CD14-positive monocyte (primary cell): ENCODE results near the gene ANKRD37. TPM values are rescaled to one million over a fixed set of nuclear protein-coding genes. Genes with fewer than 3 reads are reported as not detected.

ENCODE experiments used
- DNase-seq, 3 donors: peaks; one replicate each; pipeline ENCODE4 v3.0.0-alpha.2; 2011 to 2022
- H2AFZ ChIP-seq: 2 replicates; pipeline ENCODE4 v1.6.0; 2012; ENCODE audit warnings: mild to moderate bottlenecking, low read depth, low read length, inconsistent platforms; ENCODE audit not compliant: insufficient read depth, poor library complexity, severe bottlenecking
- H3K27ac ChIP-seq, 2 donors: 1 replicate in 1 of 2; 2 replicates in 1 of 2; pipeline ENCODE4 v1.5.1; 2012 to 2013; ENCODE audit warnings: low read length in 2 of 2, control low read depth in 1 of 2, inconsistent platforms in 1 of 2, low read depth in 1 of 2, mild to moderate bottlenecking in 1 of 2
- H3K27me3 ChIP-seq, 2 donors: one replicate each; pipeline versions ENCODE4 v1.6.0 to v1.6.1; 2011 to 2013; ENCODE audit warnings: low read length in 2 of 2; ENCODE audit not compliant: control insufficient read depth in 2 of 2, insufficient read depth in 2 of 2
- H3K36me3 ChIP-seq, 2 donors: replicated peaks in 1 of 2; 1 replicate in 1 of 2; 2 replicates in 1 of 2; pipeline versions ENCODE4 v1.5.1 to v1.6.1; 2012 to 2013; ENCODE audit warnings: low read length in 2 of 2, control low read depth in 1 of 2, inconsistent platforms in 1 of 2, mild to moderate bottlenecking in 1 of 2; ENCODE audit not compliant: insufficient read depth in 2 of 2, control insufficient read depth in 1 of 2
- H3K4me1 ChIP-seq, 2 donors: 1 replicate in 1 of 2; 2 replicates in 1 of 2; pipeline versions ENCODE4 v1.5.1 to v1.6.1; 2012 to 2013; ENCODE audit warnings: low read length in 2 of 2, control low read depth in 1 of 2, inconsistent platforms in 1 of 2, mild to moderate bottlenecking in 1 of 2, moderate library complexity in 1 of 2; ENCODE audit not compliant: insufficient read depth in 2 of 2, control insufficient read depth in 1 of 2
- H3K4me2 ChIP-seq: replicated peaks from 2 replicates; pipeline ENCODE3; 2012; ENCODE audit warnings: low read length, moderate library complexity, mild to moderate bottlenecking; ENCODE audit not compliant: poor library complexity, severe bottlenecking; ENCODE audit errors: extremely low read depth
- H3K4me3 ChIP-seq, 3 experiments: fragments of 200-600 bp in 1 of 3; sonication (generic) in 1 of 3; replicated peaks in 1 of 3; 1 replicate in 2 of 3; 2 replicates in 1 of 3; pipeline ENCODE4 v1.5.1; 2011 to 2013; ENCODE audit warnings: low read length in 3 of 3, mild to moderate bottlenecking in 3 of 3, control low read depth in 2 of 3, low read depth in 2 of 3, inconsistent platforms in 1 of 3, moderate library complexity in 1 of 3
- H3K79me2 ChIP-seq: 2 replicates; pipeline ENCODE4 v1.6.0; 2012; ENCODE audit warnings: mild to moderate bottlenecking, control low read depth, inconsistent platforms, low read length, moderate library complexity; ENCODE audit not compliant: insufficient read depth
- H3K9ac ChIP-seq: 2 replicates; pipeline ENCODE4 v1.6.0; 2017; ENCODE audit warnings: low read length, mild to moderate bottlenecking; ENCODE audit not compliant: insufficient read depth, poor library complexity, severe bottlenecking
- H3K9me3 ChIP-seq, 2 donors: replicated peaks in 1 of 2; 1 replicate in 1 of 2; 2 replicates in 1 of 2; pipeline versions ENCODE4 v1.5.1 to v1.6.1; 2012 to 2013; ENCODE audit warnings: low read length in 2 of 2, control low read depth in 1 of 2; ENCODE audit not compliant: control insufficient read depth in 1 of 2, insufficient read depth in 1 of 2
- H4K20me1 ChIP-seq: 2 replicates; pipeline ENCODE4 v1.6.0; 2012; ENCODE audit warnings: mild to moderate bottlenecking, low read length, control low read depth, moderate library complexity; ENCODE audit not compliant: insufficient read depth
- H3K27ac Mint-ChIP-seq, 7 donors: one replicate each; pipeline ENCODE4 v1.8.0; 2020; ENCODE audit warnings: mild to moderate bottlenecking in 7 of 7, mixed read lengths in 7 of 7, moderate library complexity in 6 of 7, inconsistent platforms in 2 of 7
- H3K27me3 Mint-ChIP-seq, 3 donors: one replicate each; pipeline ENCODE4 v1.8.0; 2021 to 2022; ENCODE audit warnings: low read depth in 3 of 3, mild to moderate bottlenecking in 3 of 3, mixed read lengths in 3 of 3, moderate library complexity in 3 of 3, inconsistent platforms in 1 of 3
- H3K36me3 Mint-ChIP-seq, 2 donors: one replicate each; pipeline ENCODE4 v1.8.0; 2020; ENCODE audit warnings: mixed read lengths in 2 of 2, inconsistent platforms in 1 of 2, mild to moderate bottlenecking in 1 of 2
- H3K4me1 Mint-ChIP-seq: one replicate; pipeline ENCODE4 v1.8.0; 2020; ENCODE audit warnings: mild to moderate bottlenecking, mixed read lengths
- H3K4me3 Mint-ChIP-seq, 2 donors: one replicate each; pipeline ENCODE4 v1.8.0; 2020; ENCODE audit warnings: mild to moderate bottlenecking in 2 of 2, mixed read lengths in 2 of 2, moderate library complexity in 1 of 2
- H3K9me3 Mint-ChIP-seq, 7 donors: one replicate each; pipeline ENCODE4 v1.8.0; 2020 to 2022; ENCODE audit warnings: mixed read lengths in 7 of 7, mild to moderate bottlenecking in 6 of 7, moderate library complexity in 6 of 7, inconsistent platforms in 2 of 7
- CTCF ChIP-seq: fragments of 200-600 bp; IDR thresholded peaks from one replicate; pipeline ENCODE4 v1.8.0; 2022; ENCODE audit warnings: antibody characterized with exemption, mild to moderate bottlenecking
- WGBS: methylation state at CpG from one replicate; pipeline ENCODE4 v1.1.5; 2013; ENCODE audit warnings: missing lambda C conversion rate; ENCODE audit not compliant: insufficient coverage; 5-methylcytosine and 5-hydroxymethylcytosine counted together
- intact Hi-C, 2 donors: fragments of 100-400 bp; cut with micrococcal nuclease; formaldehyde crosslinking; loops; one replicate each; pipeline versions ENCODE4 v1.15.0 to v1.15.1; 2023
- polyA plus RNA-seq, 3 donors: library from polyadenylated mRNA; depleted of rRNA in 1 of 3; unstranded in 2 of 3; stranded (reverse) in 1 of 3; fragments of 300-500 nt in 2 of 3; fragments of >200 nt in 1 of 3; fragmentation: Illumina TruSeq in 2 of 3; gene quantifications; 1 replicate in 2 of 3; 2 replicates in 1 of 3; pipeline ENCODE4 v1.2.3, GENCODE V29; 2012 to 2021

The ANKRD37 gene
- polyA plus RNA-seq, 3 donors: 4.2 to 6.5 (median 5.4) TPM

GRCh38 chr4:185395956-185396723, 501 bp upstream of the ANKRD37 start:
- H3K9me3 ChIP-seq: no peaks in the 10 kb centered on the region
- H3K4me1 Mint-ChIP-seq: peaks cover 18% of the 10 kb centered on the region
- H3K27me3 Mint-ChIP-seq: peaks cover 11 to 17% (median 12%) of the 10 kb centered on the region in 3 donors
- no peaks in the 10 kb centered on the region for H4K20me1 ChIP-seq
- DNase-seq: peak; percentile 90 to 94 (median 94)
- WGBS: under 1% methylated on average over 98 of the region's 98 CpGs
- H3K36me3 Mint-ChIP-seq: peaks cover 22 to 33% of the 10 kb centered on the region in 2 donors
- peaks cover 15 to 24% of the 10 kb centered on the region in 2 donors for H3K36me3 ChIP-seq
- H2AFZ ChIP-seq: peak overlapping the region; percentile 86
- peak overlapping the region; percentile 82 to 96 (median 94) for H3K27ac Mint-ChIP-seq
- H3K4me3 ChIP-seq: peak overlapping the region; percentile 63 to 81 (median 81)
- intact Hi-C loops: no loop called here
- H3K4me3 Mint-ChIP-seq: peak overlapping the region; percentile 77 to 93
- peaks cover 0 to 2% (median 0%) of the 10 kb centered on the region in 7 donors for H3K9me3 Mint-ChIP-seq
- peak overlapping the region; percentile 88 to 96 for H3K27ac ChIP-seq
- peaks cover 17 to 19% of the 10 kb centered on the region in 2 donors for H3K4me1 ChIP-seq
- TF ChIP-seq CTCF: no peak
- H3K27me3 ChIP-seq: peaks cover 0 to 8% of the 10 kb centered on the region in 2 donors
- H3K9ac ChIP-seq: peak overlapping the region; percentile 92
- H3K4me2 ChIP-seq: peak overlapping the region; percentile 76
- H3K79me2 ChIP-seq: no peaks in the 10 kb centered on the region

- TF ChIP-seq CTCF: no peak
- Histone ChIP-seq H3K27me3 (peaks cover 0 to 8% of the 10 kb centered on the region in 2 donors), H3K4me2 (no peak overlapping the region), H3K36me3 (peaks cover 33 to 49% of the 10 kb centered on the region in 2 donors), H4K20me1 (no peaks in the 10 kb centered on the region), H3K9ac (no peak overlapping the region), H3K4me1 (peaks cover 17 to 19% of the 10 kb centered on the region in 2 donors), H2AFZ (no peak overlapping the region), H3K4me3 (no peak overlapping the region), H3K27ac (no peak overlapping the region), H3K79me2 (no peaks in the 10 kb centered on the region), H3K9me3 (no peaks in the 10 kb centered on the region)
- H3K27ac Mint-ChIP-seq: no peak overlapping the region
- H3K36me3 Mint-ChIP-seq: peaks cover 38 to 56% of the 10 kb centered on the region in 2 donors
- peaks cover 9 to 10% (median 10%) of the 10 kb centered on the region in 3 donors for H3K27me3 Mint-ChIP-seq
- WGBS: no CpG with 5 or more reads among the region's 2 CpGs
- intact Hi-C loops: no loop called here
- no peaks in the 10 kb centered on the region for H3K9me3 Mint-ChIP-seq
- H3K4me1 Mint-ChIP-seq: peaks cover 18% of the 10 kb centered on the region
- no peak overlapping the region for H3K4me3 Mint-ChIP-seq
- peak in 2 of 3 donors; percentile 7 to 30 for DNase-seq
These were observed 2.0 kb downstream of the ANKRD37 start for GRCh38 chr4:185398618-185399017.
